Pancreas (tissue), 10 donors: ENCODE measurements around the gene PAQR5. TPM values are rescaled to one million over a fixed set of nuclear protein-coding genes. Genes with fewer than 3 reads are reported as not detected.

Source experiments
- ATAC-seq, 4 donors: fragments of 200-7000 bp; cut with Tn5 transposase; one replicate each; pipeline versions ENCODE4 v1.8.0 to v1.9.1; 2020; ENCODE audit warnings: mild to moderate bottlenecking in 4 of 4, moderate library complexity in 4 of 4
- DNase-seq, 6 donors: peaks; one replicate each; pipeline ENCODE4 v3.0.0-alpha.2; 2020
- FAIRE-seq: peaks from 2 replicates; lab custom pipeline; 2012; peaks lifted over from hg19 to GRCh38; lab: Jason Lieb, UNC
- H3K27ac ChIP-seq, 4 donors: fragments of 200-600 bp; sonication (generic); 1 replicate in 3 of 4; 2 replicates in 1 of 4; pipeline versions ENCODE4 v1.5.0 to v1.8.0; 2020
- H3K27me3 ChIP-seq, 4 donors: fragments of 200-600 bp; one replicate each; pipeline ENCODE4 v1.8.0; 2021
- H3K36me3 ChIP-seq, 3 donors: fragments of 200-600 bp; sonication (generic) in 1 of 3; one replicate each; pipeline versions ENCODE4 v1.5.0 to v1.8.0; 2020 to 2021
- H3K4me1 ChIP-seq, 3 donors: fragments of 200-600 bp; one replicate each; pipeline ENCODE4 v1.8.0; 2021
- H3K4me3 ChIP-seq, 4 donors: fragments of 200-600 bp; sonication (generic) in 2 of 4; one replicate each; pipeline versions ENCODE4 v1.5.0 to v1.8.0; 2020 to 2021
- H3K9me3 ChIP-seq, 4 donors: fragments of 200-600 bp; one replicate each; pipeline ENCODE4 v1.8.0; 2021
- CTCF ChIP-seq, 4 donors: fragments of 200-600 bp; sonication (generic) in 3 of 4; IDR thresholded peaks; one replicate each; pipeline versions ENCODE4 v1.5.0 to v1.8.0; 2021; ENCODE audit warnings: antibody characterized with exemption in 4 of 4
- WGBS, 2 donors: extraction: QIAGEN DNeasy Blood & Tissue Kit; methylation state at CpG; one replicate each; pipeline ENCODE4 v1.1.7; 2013; 5-methylcytosine and 5-hydroxymethylcytosine counted together
- intact Hi-C, 3 donors: fragments of 100-400 bp; cut with DNase I; formaldehyde crosslinking; loops; one replicate each; pipeline versions ENCODE4 v1.11.1 to v1.14.2; 2022
- polyA plus RNA-seq, 2 donors: library from polyadenylated mRNA; stranded (reverse); fragments of 200-250 nt; gene quantifications; one replicate each; pipeline ENCODE4 v1.2.3, GENCODE V29; 2013
- total RNA-seq, 6 donors: library from RNA; stranded (reverse); fragmentation: NEBNext Ultra II Directional in 4 of 6; extraction: Animal tissue kit (Norgen Biotek cat#: 25700) in 4 of 6; gene quantifications; one replicate each; pipeline versions ENCODE4 v1.2.1 to v1.2.4, GENCODE V29; 2021 to 2023
- donor health status: healthy with polysubstance abuse.
- donor health status: DM: no; HTN: no; CAD: no; lungs with moderate emphysema.
- donor health status: DM: no; HTN: no; CAD: no.
- donor health status: control.
- donor health status: control.
- donor health status: Bipolar disorder and iron deficiency.
- donor health status: DM: yes; HTN: yes; CAD: no.
- donor health status: DM: no; HTN: no; CAD: no.
- donor health status: DM: no; HTN: no; CAD: no.
- donor health status: DM: yes; HTN: yes; CAD: no.

Gene PAQR5
- total and polyA plus RNA-seq, 8 donors = 5.2 to 9.4 (median 6.2) TPM

DNA sequence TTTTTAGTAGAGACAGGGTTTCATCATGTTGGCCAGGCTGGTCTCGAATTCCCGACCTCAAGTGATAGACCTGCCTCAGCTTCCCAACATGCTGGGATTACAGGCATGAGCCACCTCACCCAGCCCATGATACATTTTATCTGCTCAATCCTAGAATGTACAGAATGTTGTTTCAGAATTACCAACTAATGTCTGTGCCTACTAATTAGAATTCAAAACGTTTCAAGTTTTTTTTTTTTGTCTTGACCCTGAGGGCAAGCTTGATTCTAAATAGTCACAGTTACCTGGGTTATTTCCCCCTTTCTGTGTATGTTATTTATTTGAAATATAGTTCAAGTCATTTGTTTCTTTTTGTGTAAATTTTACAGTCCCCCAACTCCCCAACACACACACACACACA is 110.1 kb downstream of the PAQR5 start:
- Histone ChIP-seq H3K27ac (no peak overlapping the region), H3K4me3 (no peak overlapping the region), H3K27me3 (no peaks in the 10 kb centered on the region), H3K4me1 (peaks cover 0 to 3% (median 0%) of the 10 kb centered on the region in 3 donors), H3K9me3 (no peaks in the 10 kb centered on the region), H3K36me3 (no peaks in the 10 kb centered on the region)
- DNase-seq (no peak), ATAC-seq (no peak), FAIRE-seq (no peak)
- no peak for TF ChIP-seq CTCF (IDR thresholded peaks at IDR 0.05)
- intact Hi-C loops = no loop called here
- 66 to 67% methylated on average over 3 of the region's 3 CpGs for WGBS, 2 donors

- no peak overlapping the region for H3K27ac ChIP-seq
- no peak for TF ChIP-seq CTCF (IDR thresholded peaks at IDR 0.05)
- H3K36me3 ChIP-seq = no peaks in the 10 kb centered on the region
- H3K27me3 ChIP-seq = no peaks in the 10 kb centered on the region
- WGBS, 2 donors = 58 to 64% methylated on average over 9 of the region's 9 CpGs
- intact Hi-C loops = no loop called here
- ATAC-seq (no peak), FAIRE-seq (no peak), DNase-seq (no peak)
- no peaks in the 10 kb centered on the region for H3K9me3 ChIP-seq
- peaks cover 0 to 5% (median 3%) of the 10 kb centered on the region in 3 donors for H3K4me1 ChIP-seq
- H3K4me3 ChIP-seq = no peak overlapping the region
Measured at GRCh38 chr15:69410248-69410874, 111.6 kb downstream of the PAQR5 start.

GRCh38 chr15:69412274-69412673 is 113.6 kb downstream of the PAQR5 start:
- TF ChIP-seq CTCF (IDR thresholded peaks at IDR 0.05) = no peak
- no peak for ATAC-seq
- H3K27ac ChIP-seq = no peak overlapping the region
- peaks cover 0 to 5% (median 3%) of the 10 kb centered on the region in 3 donors for H3K4me1 ChIP-seq
- no peaks in the 10 kb centered on the region for H3K36me3 ChIP-seq
- peaks cover 0 to 5% (median 0%) of the 10 kb centered on the region in 4 donors for H3K27me3 ChIP-seq
- H3K9me3 ChIP-seq = no peaks in the 10 kb centered on the region
- no peak for DNase-seq
- intact Hi-C loops = no loop called here
- no peak for FAIRE-seq
- no peak overlapping the region for H3K4me3 ChIP-seq

DNA sequence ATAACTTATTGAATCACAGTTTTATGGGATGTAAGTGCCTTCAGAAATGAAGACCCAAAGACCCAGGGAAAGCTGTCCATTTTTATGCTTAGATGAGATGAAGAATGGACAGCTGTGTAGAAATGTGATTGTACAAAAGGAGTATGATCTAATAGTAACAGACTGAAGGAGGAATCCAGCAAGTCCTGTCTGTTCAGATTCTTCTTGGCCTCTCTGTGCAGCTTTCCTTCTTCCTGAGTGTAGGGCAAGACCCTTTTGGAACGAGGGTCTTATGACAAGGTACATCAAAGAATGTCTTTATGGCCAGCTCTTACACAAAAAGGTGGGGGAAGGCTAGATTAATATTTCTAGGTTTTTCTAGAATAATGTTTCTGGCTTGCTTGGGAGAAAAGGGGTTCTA is 114.0 kb downstream of the PAQR5 start:
- H3K27me3 ChIP-seq = peaks cover 0 to 5% (median 0%) of the 10 kb centered on the region in 4 donors
- DNase-seq = no peak
- 40% methylated on average over 1 of the region's 1 CpG for WGBS, 2 donors
- intact Hi-C loops = no loop called here
- no peak for ATAC-seq
- H3K4me3 ChIP-seq = no peak overlapping the region
- peaks cover 0 to 5% (median 3%) of the 10 kb centered on the region in 3 donors for H3K4me1 ChIP-seq
- no peaks in the 10 kb centered on the region for H3K36me3 ChIP-seq
- FAIRE-seq = no peak
- no peaks in the 10 kb centered on the region for H3K9me3 ChIP-seq
- no peak overlapping the region for H3K27ac ChIP-seq
- TF ChIP-seq CTCF (IDR thresholded peaks at IDR 0.05) = no peak
